HG03159 (cell line): Measurements from ENCODE around the gene RHEB.
"Not testable (repeated sequence)": the region's sequence is repeated elsewhere in the genome, so short reads cannot be mapped to it uniquely, and the experiment has no call there.

Experiments used
- ATAC-seq: cut with Tn5 transposase; IDR thresholded peaks from one replicate; pipeline ENCODE4 v1.9.1; 2021; ENCODE audit warnings: mild to moderate bottlenecking, moderate library complexity; ENCODE audit not compliant: unreplicated experiment

Gene RHEB

GRCh38 chr7:151519765-151520418 is at the start of gene RHEB:
Gene RHEB (minus strand): TSS chr7:151519895. CDS start chr7:151519511, 384 bp downstream.
- ATAC-seq, result peak; percentile 78

GRCh38 chr7:151566897-151567320 is 47.2 kb upstream of the RHEB start:
- no peak for ATAC-seq

- no peak for ATAC-seq
Observed at GRCh38 chr7:151565541-151565940, 45.8 kb upstream of the RHEB start.

GRCh38 chr7:151560243-151560642 is 40.5 kb upstream of the RHEB start:
- no peak for ATAC-seq

GRCh38 chr7:151559557-151560183 is 40.0 kb upstream of the RHEB start:
- ATAC-seq, result no peak

- no peak for ATAC-seq
Observed at GRCh38 chr7:151558575-151558974, 38.9 kb upstream of the RHEB start.

GRCh38 chr7:151556592-151556991 is 36.9 kb upstream of the RHEB start:
- ATAC-seq, result no peak

- ATAC-seq, result no peak
Observed at GRCh38 chr7:151553356-151553755, 33.7 kb upstream of the RHEB start.

GRCh38 chr7:151552352-151553028 is 32.8 kb upstream of the RHEB start:
- no peak for ATAC-seq

GRCh38 chr7:151551820-151552219 is 32.1 kb upstream of the RHEB start:
- ATAC-seq, result no peak

- ATAC-seq, result no peak
Observed at GRCh38 chr7:151550656-151551286, 31.1 kb upstream of the RHEB start.

GRCh38 chr7:151549644-151550043 is 29.9 kb upstream of the RHEB start:
- no peak for ATAC-seq

- no peak for ATAC-seq
Observed at GRCh38 chr7:151549083-151549482, 29.4 kb upstream of the RHEB start.

- ATAC-seq, result no peak
Observed at GRCh38 chr7:151544183-151544582, 24.5 kb upstream of the RHEB start.

- ATAC-seq, result no peak
Observed at GRCh38 chr7:151542606-151543130, 23.0 kb upstream of the RHEB start.

- no peak for ATAC-seq
Observed at GRCh38 chr7:151541709-151542499, 22.2 kb upstream of the RHEB start.

- ATAC-seq, result no peak
Observed at GRCh38 chr7:151540146-151540545, 20.5 kb upstream of the RHEB start.

GRCh38 chr7:151539088-151539671 is 19.5 kb upstream of the RHEB start:
- ATAC-seq, result peak; percentile 72

GRCh38 chr7:151537818-151538561 is 18.3 kb upstream of the RHEB start:
- no peak for ATAC-seq

GRCh38 chr7:151536178-151536577 is 16.5 kb upstream of the RHEB start:
- not testable (repeated sequence) for ATAC-seq
